ENCODE measurements around the gene THRB.

THRB gene

DNA sequence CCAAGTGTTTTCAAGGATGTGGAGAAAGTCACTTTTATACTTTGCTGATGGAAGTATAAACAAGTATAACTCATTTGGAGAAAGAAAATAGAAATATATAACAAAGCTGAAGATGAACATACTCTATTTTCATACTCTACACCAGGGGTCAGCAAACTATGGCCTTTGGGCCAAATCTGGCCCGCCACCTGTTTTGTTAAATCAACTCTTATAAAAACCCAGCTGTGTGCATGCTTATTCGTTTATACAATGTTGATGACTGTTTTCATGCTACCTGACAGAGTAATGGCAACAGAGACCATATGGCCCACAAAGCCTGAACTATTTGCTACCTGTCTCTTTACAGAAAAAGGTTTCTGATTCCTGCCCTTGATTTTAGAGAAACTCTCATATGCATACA is 425.6 kb downstream of the THRB start:
- DNase-seq: no peak

DNA sequence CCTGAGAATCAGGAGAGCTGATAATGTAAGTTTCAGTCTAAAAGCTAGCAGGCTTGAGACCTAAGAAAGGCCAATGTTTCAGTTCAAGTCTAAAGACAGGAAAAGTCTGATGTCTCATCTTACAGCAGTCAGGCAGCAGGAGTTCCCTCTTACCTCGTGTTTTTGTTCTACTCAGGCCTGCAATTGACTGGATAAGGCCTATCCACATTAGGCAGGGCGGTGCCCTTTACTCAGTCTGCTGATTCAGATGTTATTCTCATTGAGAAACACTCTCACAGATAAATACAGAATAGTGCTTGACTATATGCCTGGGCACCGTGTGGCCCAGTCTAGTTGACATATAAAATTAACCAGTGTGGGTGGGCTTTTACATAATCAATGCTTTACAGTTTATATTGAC is 427.2 kb downstream of the THRB start:
- DNase-seq: no peak
